Stimulated activated CD4-positive, alpha-beta T cell treated with anti-CD3 and anti-CD28 coated beads, Interleukin-2, amount 100 ng/mL, for 48 hours (primary cell): Measurements from ENCODE around the gene SSBP4.

ENCODE experiments used
- DNase-seq, 2 donors: peaks; one replicate each; pipeline ENCODE4 v3.0.0-alpha.2; 2020

Gene SSBP4

GRCh38 chr19:18422530-18423191 is 3.5 kb downstream of the SSBP4 start:
- DNase-seq, result no peak

- DNase-seq, result no peak
Measured at GRCh38 chr19:18423258-18424020, 4.2 kb downstream of the SSBP4 start.

- no peak for DNase-seq
Measured at GRCh38 chr19:18424122-18424889, 5.1 kb downstream of the SSBP4 start.

GRCh38 chr19:18424890-18425514 is 5.8 kb downstream of the SSBP4 start:
- no peak for DNase-seq

GRCh38 chr19:18425515-18426415 is 6.6 kb downstream of the SSBP4 start:
- no peak for DNase-seq

GRCh38 chr19:18426416-18426767 is 7.2 kb downstream of the SSBP4 start:
- DNase-seq, result no peak

- no peak for DNase-seq
Measured at GRCh38 chr19:18427080-18427742, 8.0 kb downstream of the SSBP4 start.

- no peak for DNase-seq
Measured at GRCh38 chr19:18427743-18428113, 8.5 kb downstream of the SSBP4 start.

- no peak for DNase-seq
Measured at GRCh38 chr19:18428173-18428786, 9.1 kb downstream of the SSBP4 start.

- DNase-seq, result peak; percentile 62 to 63
Measured at GRCh38 chr19:18428787-18429674, 9.8 kb downstream of the SSBP4 start.

- DNase-seq, result no peak
Measured at GRCh38 chr19:18429717-18430416, 10.7 kb downstream of the SSBP4 start.

- DNase-seq, result no peak
Measured at GRCh38 chr19:18430417-18431144, 11.4 kb downstream of the SSBP4 start.

GRCh38 chr19:18431351-18432197 is 12.4 kb downstream of the SSBP4 start:
- DNase-seq, result no peak

GRCh38 chr19:18432275-18433014 is 13.2 kb downstream of the SSBP4 start:
- no peak for DNase-seq

- DNase-seq, result no peak
Measured at GRCh38 chr19:18433015-18433691, 14.0 kb downstream of the SSBP4 start.

- DNase-seq, result no peak
Measured at GRCh38 chr19:18433735-18434398, 14.7 kb downstream of the SSBP4 start.
